Parathyroid adenoma (tissue), 2 donors: ENCODE data around the gene DUS3L.

Experiments
- H2AFZ ChIP-seq: fragments of 300-600 bp; sonication (generic); one replicate; pipeline ENCODE4 v1.7.0; 2017; ENCODE audit warnings: antibody characterized with exemption, mild to moderate bottlenecking
- H3K27ac ChIP-seq: fragments of 300-600 bp; sonication (generic); one replicate; pipeline ENCODE4 v1.7.0; 2017
- H3K27me3 ChIP-seq: fragments of 300-600 bp; sonication (generic); one replicate; pipeline ENCODE4 v1.7.0; 2017; ENCODE audit warnings: low read length; ENCODE audit not compliant: control insufficient read depth, insufficient read depth
- H3K36me3 ChIP-seq: fragments of 300-600 bp; sonication (generic); one replicate; pipeline ENCODE4 v1.7.0; 2017; ENCODE audit warnings: low read length; ENCODE audit not compliant: control insufficient read depth, insufficient read depth
- H3K4me1 ChIP-seq: fragments of 300-600 bp; sonication (generic); one replicate; pipeline ENCODE4 v1.7.0; 2017; ENCODE audit warnings: control low read depth
- H3K4me2 ChIP-seq: fragments of 300-600 bp; sonication (generic); one replicate; pipeline ENCODE4 v1.7.0; 2017; ENCODE audit warnings: low read length
- H3K4me3 ChIP-seq: fragments of 300-600 bp; sonication (generic); one replicate; pipeline ENCODE4 v1.7.0; 2017; ENCODE audit warnings: low read depth, low read length
- H3K79me2 ChIP-seq: fragments of 300-600 bp; sonication (generic); one replicate; pipeline ENCODE4 v1.7.0; 2017; ENCODE audit warnings: control low read depth
- H3K9ac ChIP-seq: fragments of 300-600 bp; sonication (generic); one replicate; pipeline ENCODE4 v1.7.0; 2017; ENCODE audit warnings: mild to moderate bottlenecking
- H3K9me3 ChIP-seq: fragments of 300-600 bp; sonication (generic); one replicate; pipeline ENCODE4 v1.7.0; 2017; ENCODE audit warnings: low read length; ENCODE audit not compliant: control insufficient read depth
- CTCF ChIP-seq: fragments of 300-600 bp; sonication (generic); IDR thresholded peaks from one replicate; pipeline ENCODE4 v1.7.0; 2017; ENCODE audit warnings: antibody characterized with exemption, mild to moderate bottlenecking
- donor health status: primary hyperparathyroidism.

Gene DUS3L

GRCh38 chr19:5814123-5814851 lies 23.3 kb upstream of the DUS3L start:
- H3K79me2 ChIP-seq: no peaks in the 10 kb centered on the region

GRCh38 chr19:5811117-5811516 lies 20.2 kb upstream of the DUS3L start:
- Histone ChIP-seq H3K4me1 (no peaks in the 10 kb centered on the region), H3K36me3 (no peaks in the 10 kb centered on the region), H3K9me3 (no peaks in the 10 kb centered on the region), H3K79me2 (no peaks in the 10 kb centered on the region), H3K27ac (no peak overlapping the region), H3K27me3 (no peaks in the 10 kb centered on the region), H3K9ac (no peak overlapping the region), H2AFZ (no peak overlapping the region), H3K4me2 (no peak overlapping the region), H3K4me3 (no peak overlapping the region)
- TF ChIP-seq CTCF: no peak

More at GRCh38 chr19:5814123-5814851, 23.3 kb upstream of the DUS3L start:
- no peak for TF ChIP-seq CTCF
- no peak overlapping the region for H3K4me3 ChIP-seq
- no peaks in the 10 kb centered on the region for H3K9me3 ChIP-seq
- H3K27me3 ChIP-seq: no peaks in the 10 kb centered on the region
- no peak overlapping the region for H3K9ac ChIP-seq
- H3K36me3 ChIP-seq: no peaks in the 10 kb centered on the region
- no peak overlapping the region for H3K27ac ChIP-seq
- no peak overlapping the region for H2AFZ ChIP-seq
- H3K4me2 ChIP-seq: no peak overlapping the region
- no peaks in the 10 kb centered on the region for H3K4me1 ChIP-seq

- no peaks in the 10 kb centered on the region for H3K27me3 ChIP-seq
- no peak overlapping the region for H3K27ac ChIP-seq
- H3K4me1 ChIP-seq: no peaks in the 10 kb centered on the region
- no peak overlapping the region for H3K9ac ChIP-seq
- no peak overlapping the region for H3K4me3 ChIP-seq
- H3K4me2 ChIP-seq: no peak overlapping the region
- H3K36me3 ChIP-seq: no peaks in the 10 kb centered on the region
- no peaks in the 10 kb centered on the region for H3K9me3 ChIP-seq
- H3K79me2 ChIP-seq: no peaks in the 10 kb centered on the region
- TF ChIP-seq CTCF: no peak
- H2AFZ ChIP-seq: no peak overlapping the region
These were observed 18.5 kb upstream of the DUS3L start for GRCh38 chr19:5809469-5809868.

GRCh38 chr19:5809053-5809452 lies 18.1 kb upstream of the DUS3L start:
- Histone ChIP-seq H3K27ac (no peak overlapping the region), H3K9me3 (no peaks in the 10 kb centered on the region), H3K9ac (no peak overlapping the region), H3K79me2 (no peaks in the 10 kb centered on the region), H3K27me3 (no peaks in the 10 kb centered on the region), H3K4me1 (no peaks in the 10 kb centered on the region), H2AFZ (no peak overlapping the region), H3K36me3 (no peaks in the 10 kb centered on the region), H3K4me2 (no peak overlapping the region), H3K4me3 (no peak overlapping the region)
- no peak for TF ChIP-seq CTCF
